GM23248 (cell line): ENCODE data around the gene SRRM4. TPM values are rescaled to one million over a fixed set of nuclear protein-coding genes. Genes with fewer than 3 reads are reported as not detected.

Experiments used
- DNase-seq: peaks from one replicate; pipeline ENCODE4 v3.0.0-alpha.2; 2015
- H2AFZ ChIP-seq: fragments of 200-600 bp; sonication (generic); 2 replicates; pipeline ENCODE4 v1.6.1; 2016; ENCODE audit warnings: antibody characterized with exemption
- H3F3A ChIP-seq: fragments of 200-600 bp; sonication (generic); 2 replicates; pipeline ENCODE4 v1.6.1; 2016; ENCODE audit warnings: mild to moderate bottlenecking, antibody characterized with exemption, mixed run types; ENCODE audit not compliant: insufficient read depth
- H3K27ac ChIP-seq: fragments of 200-600 bp; sonication (generic); 2 replicates; pipeline ENCODE4 v1.5.1; 2016; ENCODE audit warnings: mild to moderate bottlenecking
- H3K27me3 ChIP-seq: fragments of 200-600 bp; sonication (generic); replicated peaks from 2 replicates; pipeline ENCODE4 v1.6.1; 2016; ENCODE audit warnings: mild to moderate bottlenecking; ENCODE audit not compliant: insufficient read depth
- H3K36me3 ChIP-seq: fragments of 200-600 bp; sonication (generic); 2 replicates; pipeline ENCODE4 v1.6.1; 2016; ENCODE audit warnings: low read depth, mild to moderate bottlenecking
- H3K4me1 ChIP-seq: fragments of 200-600 bp; sonication (generic); 2 replicates; pipeline ENCODE4 v1.6.1; 2016; ENCODE audit warnings: mild to moderate bottlenecking; ENCODE audit not compliant: insufficient read depth
- H3K4me2 ChIP-seq: fragments of 200-600 bp; sonication (generic); one replicate; pipeline ENCODE4 v1.6.1; 2016; ENCODE audit warnings: mild to moderate bottlenecking; ENCODE audit not compliant: unreplicated experiment
- H3K4me3 ChIP-seq: fragments of 200-600 bp; sonication (generic); 2 replicates; pipeline ENCODE4 v1.5.1; 2016; ENCODE audit warnings: mild to moderate bottlenecking
- H3K79me2 ChIP-seq: fragments of 200-600 bp; sonication (generic); 2 replicates; pipeline ENCODE4 v1.6.1; 2016; ENCODE audit warnings: mild to moderate bottlenecking; ENCODE audit not compliant: insufficient read depth
- H3K9ac ChIP-seq: fragments of 200-600 bp; sonication (generic); 2 replicates; pipeline ENCODE4 v1.6.1; 2016; ENCODE audit warnings: mild to moderate bottlenecking
- H3K9me2 ChIP-seq: fragments of 200-600 bp; sonication (generic); 2 replicates; pipeline ENCODE4 v1.6.1; 2016; ENCODE audit warnings: mixed run types, mild to moderate bottlenecking, moderate library complexity; ENCODE audit not compliant: insufficient read depth
- H3K9me3 ChIP-seq: fragments of 200-600 bp; sonication (generic); one replicate; pipeline ENCODE4 v1.6.1; 2017; ENCODE audit warnings: low read depth
- H4K20me1 ChIP-seq: fragments of 200-600 bp; sonication (generic); 2 replicates; pipeline ENCODE4 v1.6.0; 2016; ENCODE audit not compliant: insufficient read depth
- EZH2 ChIP-seq: fragments of 200-600 bp; sonication (generic); IDR thresholded peaks from 2 replicates; pipeline ENCODE4 v1.6.1; 2018; ENCODE audit warnings: antibody characterized with exemption, mild to moderate bottlenecking; ENCODE audit not compliant: insufficient read depth, poor library complexity, severe bottlenecking
- EZH2phosphoT487 ChIP-seq: fragments of 200-600 bp; sonication (generic); IDR thresholded peaks from 2 replicates; pipeline ENCODE4 v1.6.1; 2018; ENCODE audit warnings: antibody characterized with exemption, moderate library complexity, mild to moderate bottlenecking, low read depth; ENCODE audit not compliant: insufficient read depth
- WGBS, 2 experiments: methylation state at CpG; one replicate each; pipeline ENCODE4 v1.1.6; 2015 to 2017; ENCODE audit warnings: low lambda C conversion rate in 2 of 2, low coverage in 1 of 2; ENCODE audit errors: missing lambda C conversion rate in 2 of 2; 5-methylcytosine and 5-hydroxymethylcytosine counted together
- in situ Hi-C: fragments of 300-500 bp; cut with MboI; formaldehyde crosslinking; loops from 2 replicates; pipeline ENCODE4 v1.15.0; 2020
- polyA plus RNA-seq: library from polyadenylated mRNA; unstranded; fragments of >200 nt; fragmentation: Nextera tagmentation; extraction: Ambion mirVana; gene quantifications from 2 replicates; pipeline ENCODE4 v1.2.1, GENCODE V29; 2016
- total RNA-seq: library from RNA; depleted of rRNA; stranded (reverse); fragments of >200 nt; shearing (Covaris generic); gene quantifications from 2 replicates; pipeline ENCODE4 v1.2.3, GENCODE V29; 2014

SRRM4 gene
- total and polyA plus RNA-seq, 2 experiments from 2014 or later = not detected

- Histone ChIP-seq H3K9me2 (no peaks in the 10 kb centered on the region), H3K27me3 (no peaks in the 10 kb centered on the region), H3F3A (no peaks in the 10 kb centered on the region), H3K4me2 (no peak overlapping the region), H3K79me2 (no peaks in the 10 kb centered on the region), H3K36me3 (no peaks in the 10 kb centered on the region), H3K27ac (no peak overlapping the region), H2AFZ (no peak overlapping the region), H3K9ac (no peak overlapping the region), H3K4me3 (no peak overlapping the region), H4K20me1 (no peaks in the 10 kb centered on the region), H3K9me3 (no peaks in the 10 kb centered on the region), H3K4me1 (no peaks in the 10 kb centered on the region)
- in situ Hi-C loops = no loop called here
- WGBS, 2 experiments = 0% methylated on average over 2 of the region's 2 CpGs
- DNase-seq = no peak
- TF ChIP-seq EZH2 = no peak
- no peak for TF ChIP-seq EZH2phosphoT487
Observed at GRCh38 chr12:118984161-118984943, 3.0 kb downstream of the SRRM4 start.

GRCh38 chr12:118986050-118986449, 4.7 kb downstream of the SRRM4 start:
- H3K9me2 ChIP-seq = no peaks in the 10 kb centered on the region
- TF ChIP-seq EZH2phosphoT487 (no peak), EZH2 (no peak)

GRCh38 chr12:118999107-118999506, 17.8 kb downstream of the SRRM4 start:
- H3K27ac ChIP-seq = no peak overlapping the region
- no peaks in the 10 kb centered on the region for H3K27me3 ChIP-seq
- no peaks in the 10 kb centered on the region for H3K9me2 ChIP-seq
- no peaks in the 10 kb centered on the region for H3K9me3 ChIP-seq
- H3K9ac ChIP-seq = no peak overlapping the region
- H4K20me1 ChIP-seq = no peaks in the 10 kb centered on the region
- H3K79me2 ChIP-seq = no peaks in the 10 kb centered on the region
- WGBS, 2 experiments = 0 to 8% methylated on average over 5 of the region's 5 CpGs
- H3K4me1 ChIP-seq = no peaks in the 10 kb centered on the region
- no peak overlapping the region for H3K4me3 ChIP-seq
- DNase-seq = no peak
- H3K36me3 ChIP-seq = no peaks in the 10 kb centered on the region
- no peak overlapping the region for H2AFZ ChIP-seq
- H3K4me2 ChIP-seq = no peak overlapping the region
- TF ChIP-seq EZH2phosphoT487 = no peak
- TF ChIP-seq EZH2 = no peak
- in situ Hi-C loops = no loop called here
- no peaks in the 10 kb centered on the region for H3F3A ChIP-seq

More at GRCh38 chr12:118986050-118986449, 4.7 kb downstream of the SRRM4 start:
- H3K9ac ChIP-seq = no peak overlapping the region
- DNase-seq = no peak
- H3F3A ChIP-seq = no peaks in the 10 kb centered on the region
- no peaks in the 10 kb centered on the region for H3K9me3 ChIP-seq
- no peaks in the 10 kb centered on the region for H3K36me3 ChIP-seq
- no peak overlapping the region for H3K4me3 ChIP-seq
- no peak overlapping the region for H3K27ac ChIP-seq
- H3K4me2 ChIP-seq = no peak overlapping the region
- H2AFZ ChIP-seq = no peak overlapping the region
- in situ Hi-C loops = no loop called here
- H3K4me1 ChIP-seq = no peaks in the 10 kb centered on the region
- H3K79me2 ChIP-seq = no peaks in the 10 kb centered on the region
- no peaks in the 10 kb centered on the region for H4K20me1 ChIP-seq
- 13 to 16% methylated on average over 8 of the region's 8 CpGs for WGBS, 2 experiments
- no peaks in the 10 kb centered on the region for H3K27me3 ChIP-seq

- H3F3A ChIP-seq = no peaks in the 10 kb centered on the region
- DNase-seq = no peak
- no peak overlapping the region for H3K4me2 ChIP-seq
- H4K20me1 ChIP-seq = no peaks in the 10 kb centered on the region
- H3K36me3 ChIP-seq = no peaks in the 10 kb centered on the region
- WGBS, 2 experiments = 10 to 20% methylated on average over 5 of the region's 5 CpGs
- H3K9ac ChIP-seq = no peak overlapping the region
- no peaks in the 10 kb centered on the region for H3K9me3 ChIP-seq
- H3K4me1 ChIP-seq = no peaks in the 10 kb centered on the region
- in situ Hi-C loops = no loop called here
- no peak overlapping the region for H2AFZ ChIP-seq
- H3K79me2 ChIP-seq = no peaks in the 10 kb centered on the region
- no peak overlapping the region for H3K4me3 ChIP-seq
- H3K27ac ChIP-seq = no peak overlapping the region
- H3K9me2 ChIP-seq = no peaks in the 10 kb centered on the region
- H3K27me3 ChIP-seq = no peaks in the 10 kb centered on the region
- no peak for TF ChIP-seq EZH2
- no peak for TF ChIP-seq EZH2phosphoT487
Observed at GRCh38 chr12:119005085-119005484, 23.7 kb downstream of the SRRM4 start.
